ENCODE results near the gene CCAR1. TPM values are rescaled to one million over a fixed set of nuclear protein-coding genes. Genes with fewer than 3 reads are reported as not detected.
"Not testable (repeated sequence)": the region's sequence is repeated elsewhere in the genome, so short reads cannot be mapped to it uniquely, and the experiment has no call there.

Gene CCAR1
- total and polyA plus RNA-seq, 10 of the 15 experiments (the other 5 are each of a cell fraction or from before 2014, with no cell fraction given) = 35.5 to 124 (median 79.0) TPM

GRCh38 chr10:68822626-68823025, 101.6 kb downstream of the CCAR1 start:
- H3K27me3 ChIP-seq (replicated peaks in 1 of 2; ENCODE audit: control insufficient read depth in 2 of 2, insufficient read depth in 2 of 2, low read length in 1 of 2); H2AFZ ChIP-seq (ENCODE audit: control insufficient read depth, low read depth, low read length); RAD21 ChIA-PET (ENCODE audit: unreplicated experiment); in situ Hi-C loops (cut with MboI); H3K36me3 ChIP-seq (ENCODE audit: control insufficient read depth in 2 of 2, insufficient read depth in 2 of 2, low read length in 1 of 2); H3K4me2 ChIP-seq (ENCODE audit: control insufficient read depth, insufficient read depth); H3K27ac ChIP-seq (ENCODE audit: control insufficient read depth, insufficient read depth); DNase-seq (ENCODE audit: low read depth, low spot score); H3K4me1 ChIP-seq (ENCODE audit: control insufficient read depth, insufficient read depth, low read length); H4K20me1 ChIP-seq (ENCODE audit: control insufficient read depth, insufficient read depth); H3K9me3 ChIP-seq (replicated peaks; ENCODE audit: control insufficient read depth, insufficient read depth, low read length); H3K9ac ChIP-seq (ENCODE audit: control insufficient read depth, insufficient read depth, low read length); H3K4me3 ChIP-seq; intact Hi-C loops (cut with micrococcal nuclease; ENCODE audit: unreplicated experiment); ATAC-seq; BruUV-seq (replicated peaks); POLR2A ChIA-PET; FAIRE-seq; H3K79me2 ChIP-seq (ENCODE audit: control insufficient read depth, insufficient read depth, low read length): not testable (repeated sequence)
- ChIA-PET SMC1A (ENCODE audit: uncharacterized antibody, unreplicated experiment) (interaction anchor here (1.1 kb wide), 1 partner anchor 327 kb away, joined by 4 read pairs; no protein-coding TSS in a partner anchor), CTCF (interaction anchor here (0.8 to 1.1 kb wide), 2 partner anchors 8 to 67 kb away, joined by 3 to 4 read pairs; no protein-coding TSS in a partner anchor)
- TF ChIP-seq NFYB (IDR thresholded peaks at IDR 0.05; ENCODE audit: insufficient read depth, low read depth, low read length) = peak; percentile 70
- 93% methylated on average over 2 of the region's 2 CpGs for WGBS (ENCODE audit: insufficient coverage, insufficient replicate concordance, low lambda C conversion rate, missing lambda C conversion rate)

- POLR2A ChIA-PET = interaction anchor here (0.5 to 0.9 kb wide), 4 partner anchors 9 to 504 kb away, joined by 3 to 6 read pairs (median 3); no protein-coding TSS in a partner anchor
- peak within 1 kb of the TSS; percentile 82 for H3K4me2 ChIP-seq (ENCODE audit: control insufficient read depth, insufficient read depth)
- H3K9ac ChIP-seq (ENCODE audit: control insufficient read depth, insufficient read depth, low read length) = peak within 1 kb of the TSS; percentile 55; the same call in 1 of the 2 replicates
- no peak within 1 kb of the TSS for H3K27ac ChIP-seq (ENCODE audit: control insufficient read depth, insufficient read depth)
- H3K9me3 ChIP-seq (replicated peaks; ENCODE audit: control insufficient read depth, insufficient read depth, low read length) = no peaks in the 10 kb centered on the region
- peak within 1 kb of the TSS; percentile 92 for H2AFZ ChIP-seq (ENCODE audit: control insufficient read depth, low read depth, low read length)
- WGBS (ENCODE audit: insufficient coverage, insufficient replicate concordance, low lambda C conversion rate, missing lambda C conversion rate) = 16% methylated on average over 33 of the region's 63 CpGs
- BruUV-seq (replicated peaks) = no TSS peak
- RAD21 ChIA-PET (ENCODE audit: unreplicated experiment) = interaction anchor here (0.6 to 1.4 kb wide), 4 partner anchors 13 to 1038 kb away, joined by 3 to 5 read pairs (median 4); no protein-coding TSS in a partner anchor
- SMC1A ChIA-PET (ENCODE audit: uncharacterized antibody, unreplicated experiment) = interaction anchor here (0.6 to 0.7 kb wide), 2 partner anchors 13 to 36 kb away, joined by 3 read pairs; no protein-coding TSS in a partner anchor
- peaks cover 3% of the 10 kb centered on the region; the same call in 1 of the 2 replicates for H3K4me1 ChIP-seq (ENCODE audit: control insufficient read depth, insufficient read depth, low read length)
- no peak for DNase-seq (ENCODE audit: low read depth, low spot score)
- no peaks in the 10 kb centered on the region for H4K20me1 ChIP-seq (ENCODE audit: control insufficient read depth, insufficient read depth)
- CTCF ChIA-PET = no interaction called here
- in situ Hi-C loops (cut with MboI) (no loop called here), intact Hi-C loops (cut with micrococcal nuclease; ENCODE audit: unreplicated experiment) (no loop called here)
- no peak for FAIRE-seq
- peak within 1 kb of the TSS; percentile 85 for H3K4me3 ChIP-seq
- ATAC-seq = peak; percentile 89
- no peaks in the 10 kb centered on the region for H3K27me3 ChIP-seq (replicated peaks in 1 of 2; ENCODE audit: control insufficient read depth in 2 of 2, insufficient read depth in 2 of 2, low read length in 1 of 2)
- TF ChIP-seq GATAD2B (conservative IDR thresholded peaks at IDR 0.05; ENCODE audit: low read depth) = 0 out of 2 replicates have a peak, but pooled peaks have one; percentile 48
- peak; percentile 58 for TF ChIP-seq IKZF1 (conservative IDR thresholded peaks at IDR 0.05)
- TF ChIP-seq, protein P1, sequence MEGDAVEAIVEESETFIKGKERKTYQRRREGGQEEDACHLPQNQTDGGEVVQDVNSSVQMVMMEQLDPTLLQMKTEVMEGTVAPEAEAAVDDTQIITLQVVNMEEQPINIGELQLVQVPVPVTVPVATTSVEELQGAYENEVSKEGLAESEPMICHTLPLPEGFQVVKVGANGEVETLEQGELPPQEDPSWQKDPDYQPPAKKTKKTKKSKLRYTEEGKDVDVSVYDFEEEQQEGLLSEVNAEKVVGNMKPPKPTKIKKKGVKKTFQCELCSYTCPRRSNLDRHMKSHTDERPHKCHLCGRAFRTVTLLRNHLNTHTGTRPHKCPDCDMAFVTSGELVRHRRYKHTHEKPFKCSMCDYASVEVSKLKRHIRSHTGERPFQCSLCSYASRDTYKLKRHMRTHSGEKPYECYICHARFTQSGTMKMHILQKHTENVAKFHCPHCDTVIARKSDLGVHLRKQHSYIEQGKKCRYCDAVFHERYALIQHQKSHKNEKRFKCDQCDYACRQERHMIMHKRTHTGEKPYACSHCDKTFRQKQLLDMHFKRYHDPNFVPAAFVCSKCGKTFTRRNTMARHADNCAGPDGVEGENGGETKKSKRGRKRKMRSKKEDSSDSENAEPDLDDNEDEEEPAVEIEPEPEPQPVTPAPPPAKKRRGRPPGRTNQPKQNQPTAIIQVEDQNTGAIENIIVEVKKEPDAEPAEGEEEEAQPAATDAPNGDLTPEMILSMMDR (IDR thresholded peaks at IDR 0.05 in 2 of 3, conservative IDR thresholded peaks at IDR 0.05 in 1 of 3; ENCODE audit: control insufficient read depth in 2 of 3, extremely low read depth in 1 of 3, insufficient read depth in 1 of 3, low read depth in 3 of 3, low read length in 3 of 3) = 0 out of 6 replicates have a peak, but pooled peaks of 1 of the 3 experiments have one; percentile 7
- TF ChIP-seq MEF2A (IDR thresholded peaks at IDR 0.05; ENCODE audit: insufficient read depth, low read depth, low read length) = no peak
- peak in 1 of 2 experiments; percentile 12; a peak in 1 of 4 replicates for TF ChIP-seq BHLHE40 (IDR thresholded peaks at IDR 0.05; ENCODE audit: borderline replicate concordance in 1 of 2, low read depth in 2 of 2, low read length in 1 of 2)
- no peak for TF ChIP-seq JUND (IDR thresholded peaks at IDR 0.05; ENCODE audit: low read depth, low read length)
- no peaks in the 10 kb centered on the region for H3K79me2 ChIP-seq (ENCODE audit: control insufficient read depth, insufficient read depth, low read length)
- no peaks in the 10 kb centered on the region for H3K36me3 ChIP-seq (ENCODE audit: control insufficient read depth in 2 of 2, insufficient read depth in 2 of 2, low read length in 1 of 2)
Measured at GRCh38 chr10:68826764-68827591, 105.9 kb downstream of the CCAR1 start, which contains the start of gene STOX1. Gene STOX1, plus strand, starts transcription at chr10:68827531. Its CDS starts 93 bp downstream, at chr10:68827624.
